Measurements from ENCODE around the gene PRIM1. TPM values are rescaled to one million over a fixed set of nuclear protein-coding genes. Genes with fewer than 3 reads are reported as not detected.

PRIM1 gene
- total and polyA plus RNA-seq, 2 of the 4 experiments (the other 2 are of a cell fraction), result 8.6 to 12.0 TPM

DNA sequence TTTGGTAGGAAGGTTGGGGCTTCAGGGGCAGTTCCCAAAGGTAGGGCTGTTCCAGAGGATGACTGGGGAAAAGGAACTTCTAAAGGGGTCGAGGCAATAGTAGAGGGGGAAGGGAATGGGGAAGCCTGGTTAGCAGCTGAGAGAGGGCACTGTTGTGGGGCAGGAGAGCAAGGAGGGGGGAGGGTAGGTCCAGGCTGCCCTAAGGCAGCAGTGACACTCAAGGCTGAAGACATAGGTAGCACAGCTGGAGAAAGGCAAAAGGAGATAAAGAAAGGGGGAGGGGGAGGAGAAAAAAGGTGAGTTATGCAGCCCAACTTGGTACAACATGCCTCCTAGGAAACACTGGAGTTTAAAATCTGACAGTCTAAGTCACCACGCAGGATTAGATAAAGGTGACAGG, 30.9 kb downstream of the PRIM1 start:
- CTCF ChIA-PET, result no interaction called here
- no peaks in the 10 kb centered on the region for H3K27me3 ChIP-seq (ENCODE audit: control insufficient read depth, insufficient read depth, low read length)
- TF ChIP-seq MAFK (IDR thresholded peaks at IDR 0.05; ENCODE audit: low read depth, low read length) (no peak), RCOR1 (IDR thresholded peaks at IDR 0.05; ENCODE audit: insufficient replicate concordance, low read length) (no peak), BHLHE40 (IDR thresholded peaks at IDR 0.05; ENCODE audit: low read depth, low read length) (no peak), SMC3 (IDR thresholded peaks at IDR 0.05; ENCODE audit: low read depth, low read length) (no peak), MXI1 (IDR thresholded peaks at IDR 0.05; ENCODE audit: borderline replicate concordance, low read depth, low read length) (no peak), CEBPB (IDR thresholded peaks at IDR 0.05; ENCODE audit: low read depth, low read length) (no peak), RFX5 (IDR thresholded peaks at IDR 0.05; ENCODE audit: low read depth, low read length) (no peak), CHD1 (IDR thresholded peaks at IDR 0.05; ENCODE audit: low read depth, low read length) (no peak), FOS (IDR thresholded peaks at IDR 0.05; ENCODE audit: low read depth, low read length) (no peak), POLR2A (IDR thresholded peaks at IDR 0.05; ENCODE audit: low read depth, low read length) (no peak), RAD21 (IDR thresholded peaks at IDR 0.05; ENCODE audit: low read length) (no peak)
- TF ChIP-seq, protein P1, sequence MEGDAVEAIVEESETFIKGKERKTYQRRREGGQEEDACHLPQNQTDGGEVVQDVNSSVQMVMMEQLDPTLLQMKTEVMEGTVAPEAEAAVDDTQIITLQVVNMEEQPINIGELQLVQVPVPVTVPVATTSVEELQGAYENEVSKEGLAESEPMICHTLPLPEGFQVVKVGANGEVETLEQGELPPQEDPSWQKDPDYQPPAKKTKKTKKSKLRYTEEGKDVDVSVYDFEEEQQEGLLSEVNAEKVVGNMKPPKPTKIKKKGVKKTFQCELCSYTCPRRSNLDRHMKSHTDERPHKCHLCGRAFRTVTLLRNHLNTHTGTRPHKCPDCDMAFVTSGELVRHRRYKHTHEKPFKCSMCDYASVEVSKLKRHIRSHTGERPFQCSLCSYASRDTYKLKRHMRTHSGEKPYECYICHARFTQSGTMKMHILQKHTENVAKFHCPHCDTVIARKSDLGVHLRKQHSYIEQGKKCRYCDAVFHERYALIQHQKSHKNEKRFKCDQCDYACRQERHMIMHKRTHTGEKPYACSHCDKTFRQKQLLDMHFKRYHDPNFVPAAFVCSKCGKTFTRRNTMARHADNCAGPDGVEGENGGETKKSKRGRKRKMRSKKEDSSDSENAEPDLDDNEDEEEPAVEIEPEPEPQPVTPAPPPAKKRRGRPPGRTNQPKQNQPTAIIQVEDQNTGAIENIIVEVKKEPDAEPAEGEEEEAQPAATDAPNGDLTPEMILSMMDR (conservative IDR thresholded peaks at IDR 0.05; ENCODE audit: low read depth, low read length), result no peak
- TF ChIP-seq, protein P2, sequence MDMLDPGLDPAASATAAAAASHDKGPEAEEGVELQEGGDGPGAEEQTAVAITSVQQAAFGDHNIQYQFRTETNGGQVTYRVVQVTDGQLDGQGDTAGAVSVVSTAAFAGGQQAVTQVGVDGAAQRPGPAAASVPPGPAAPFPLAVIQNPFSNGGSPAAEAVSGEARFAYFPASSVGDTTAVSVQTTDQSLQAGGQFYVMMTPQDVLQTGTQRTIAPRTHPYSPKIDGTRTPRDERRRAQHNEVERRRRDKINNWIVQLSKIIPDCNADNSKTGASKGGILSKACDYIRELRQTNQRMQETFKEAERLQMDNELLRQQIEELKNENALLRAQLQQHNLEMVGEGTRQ (IDR thresholded peaks at IDR 0.05; ENCODE audit: low read depth, low read length), result no peak
- TF ChIP-seq, protein P3, sequence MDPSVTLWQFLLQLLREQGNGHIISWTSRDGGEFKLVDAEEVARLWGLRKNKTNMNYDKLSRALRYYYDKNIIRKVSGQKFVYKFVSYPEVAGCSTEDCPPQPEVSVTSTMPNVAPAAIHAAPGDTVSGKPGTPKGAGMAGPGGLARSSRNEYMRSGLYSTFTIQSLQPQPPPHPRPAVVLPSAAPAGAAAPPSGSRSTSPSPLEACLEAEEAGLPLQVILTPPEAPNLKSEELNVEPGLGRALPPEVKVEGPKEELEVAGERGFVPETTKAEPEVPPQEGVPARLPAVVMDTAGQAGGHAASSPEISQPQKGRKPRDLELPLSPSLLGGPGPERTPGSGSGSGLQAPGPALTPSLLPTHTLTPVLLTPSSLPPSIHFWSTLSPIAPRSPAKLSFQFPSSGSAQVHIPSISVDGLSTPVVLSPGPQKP (IDR thresholded peaks at IDR 0.05; ENCODE audit: borderline replicate concordance, low read depth, low read length), result no peak

More for the DNA sequence above, 30.9 kb downstream of the PRIM1 start:
- no TSS peak for BruUV-seq (replicated peaks)
- DNase-seq (no peak), ATAC-seq (ENCODE audit: low read depth) (no peak)
- dilution Hi-C loops (cut with HindIII; ENCODE audit: low sequenced_read_pairs, unreplicated experiment) (no loop called here), intact Hi-C loops (cut with micrococcal nuclease) (no loop called here), in situ Hi-C loops (cut with MboI; ENCODE audit: low sequenced_read_pairs) (no loop called here)
- H4K91ac ChIP-seq (ENCODE audit: insufficient read depth, low read depth, low read length), result no peak overlapping the region
- H3K9me1 ChIP-seq (ENCODE audit: insufficient read depth, low read length), result peaks cover 29% of the 10 kb centered on the region
- no peak overlapping the region for H3K4me3 ChIP-seq (ENCODE audit: insufficient read depth, low read depth, low read length)
- H2AFZ ChIP-seq (replicated peaks; ENCODE audit: low read length, poor library complexity), result no peak overlapping the region
- no peak overlapping the region for H4K8ac ChIP-seq (ENCODE audit: low read depth in 2 of 2, low read length in 2 of 2)
- POLR2A ChIA-PET (ENCODE audit: unreplicated experiment), result interaction anchor here (0.6 kb wide), 1 partner anchor 105 kb away, joined by 3 read pairs; no protein-coding TSS in a partner anchor
- no peak overlapping the region for H2BK15ac ChIP-seq (ENCODE audit: low read depth, low read length)
- no peak overlapping the region for H3K14ac ChIP-seq (replicated peaks; ENCODE audit: low read depth, low read length)
- H3K9me3 ChIP-seq (ENCODE audit: control insufficient read depth, insufficient read depth, low read length), result no peaks in the 10 kb centered on the region
- no peak overlapping the region for H3K9ac ChIP-seq (ENCODE audit: low read depth, low read length)
- H2BK120ac ChIP-seq (ENCODE audit: low read depth, low read length), result no peak overlapping the region
- H3K23ac ChIP-seq (ENCODE audit: low read depth, low read length), result no peak overlapping the region
- H4K20me1 ChIP-seq (ENCODE audit: insufficient read depth, low read length), result peaks cover 75% of the 10 kb centered on the region
- no peak overlapping the region for H3K18ac ChIP-seq (ENCODE audit: low read depth, low read length)
- H3K36me3 ChIP-seq (ENCODE audit: control insufficient read depth, insufficient read depth, low read length), result peaks cover 36% of the 10 kb centered on the region
- no peak overlapping the region for H3K4me2 ChIP-seq (ENCODE audit: low read depth, low read length)
- peaks cover 9% of the 10 kb centered on the region for H3K4me1 ChIP-seq (ENCODE audit: control insufficient read depth, insufficient read depth, low read length)
- H2BK5ac ChIP-seq (ENCODE audit: low read depth, low read length, poor library complexity, severe bottlenecking), result no peak overlapping the region
- H2AK9ac ChIP-seq (replicated peaks; ENCODE audit: low read depth, low read length, poor library complexity), result peak overlapping the region; percentile 49
- H3K27ac ChIP-seq (ENCODE audit: insufficient read depth, low read length), result no peak overlapping the region
- 80% methylated on average over 1 of the region's 2 CpGs; no CpG with 5 or more reads in 1 of the 2 experiments for WGBS, 2 experiments (ENCODE audit: extremely low coverage in 2 of 2, insufficient read length in 1 of 2)
- H2AK5ac ChIP-seq (ENCODE audit: low read depth, low read length), result no peak overlapping the region
- H4K5ac ChIP-seq (ENCODE audit: low read depth, low read length), result no peak overlapping the region
- H3K4ac ChIP-seq (ENCODE audit: low read depth, low read length), result no peak overlapping the region
- peaks cover 0 to 60% of the 10 kb centered on the region in 2 experiments for H3K79me1 ChIP-seq (ENCODE audit: low read depth in 1 of 2, low read length in 2 of 2)
- H2BK20ac ChIP-seq (ENCODE audit: low read depth, low read length), result no peak overlapping the region
- H3K56ac ChIP-seq (ENCODE audit: extremely low read depth, insufficient read depth, low read length), result no peak overlapping the region

Data from IMR-90 (cell line).